ENCODE results near the gene AVP.

The AVP gene

DNA sequence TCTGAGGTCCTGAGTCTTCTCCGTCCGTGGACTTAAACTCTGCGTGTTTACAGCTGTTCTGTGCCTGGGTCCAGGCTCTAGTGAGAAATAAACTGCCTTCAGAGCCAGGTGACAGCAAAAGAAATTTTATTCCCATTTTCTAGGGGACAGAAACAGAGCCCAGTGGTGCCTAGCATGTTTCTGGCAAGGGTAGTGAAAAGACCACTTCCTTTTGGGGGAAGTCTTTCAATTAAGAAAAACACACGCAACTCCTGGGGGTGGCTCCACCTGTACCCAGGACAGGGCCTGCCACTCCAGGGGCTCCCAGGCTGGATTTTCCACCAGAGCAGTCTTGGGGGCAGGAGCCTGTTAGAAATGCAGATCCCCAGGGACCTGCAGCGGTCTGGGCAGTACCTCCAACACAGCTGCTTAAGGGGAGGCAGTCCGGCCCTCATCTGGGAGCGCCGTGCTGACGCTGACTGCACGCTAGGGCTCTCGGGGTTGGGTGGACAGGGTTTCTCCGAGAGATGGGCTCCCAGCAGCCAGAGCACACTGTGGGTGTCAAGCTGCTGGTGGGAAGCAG, 23.0 kb upstream of the AVP start:
- TF ChIP-seq, protein P1, sequence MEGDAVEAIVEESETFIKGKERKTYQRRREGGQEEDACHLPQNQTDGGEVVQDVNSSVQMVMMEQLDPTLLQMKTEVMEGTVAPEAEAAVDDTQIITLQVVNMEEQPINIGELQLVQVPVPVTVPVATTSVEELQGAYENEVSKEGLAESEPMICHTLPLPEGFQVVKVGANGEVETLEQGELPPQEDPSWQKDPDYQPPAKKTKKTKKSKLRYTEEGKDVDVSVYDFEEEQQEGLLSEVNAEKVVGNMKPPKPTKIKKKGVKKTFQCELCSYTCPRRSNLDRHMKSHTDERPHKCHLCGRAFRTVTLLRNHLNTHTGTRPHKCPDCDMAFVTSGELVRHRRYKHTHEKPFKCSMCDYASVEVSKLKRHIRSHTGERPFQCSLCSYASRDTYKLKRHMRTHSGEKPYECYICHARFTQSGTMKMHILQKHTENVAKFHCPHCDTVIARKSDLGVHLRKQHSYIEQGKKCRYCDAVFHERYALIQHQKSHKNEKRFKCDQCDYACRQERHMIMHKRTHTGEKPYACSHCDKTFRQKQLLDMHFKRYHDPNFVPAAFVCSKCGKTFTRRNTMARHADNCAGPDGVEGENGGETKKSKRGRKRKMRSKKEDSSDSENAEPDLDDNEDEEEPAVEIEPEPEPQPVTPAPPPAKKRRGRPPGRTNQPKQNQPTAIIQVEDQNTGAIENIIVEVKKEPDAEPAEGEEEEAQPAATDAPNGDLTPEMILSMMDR (conservative IDR thresholded peaks at IDR 0.05; ENCODE audit: low read depth, low read length), result no peak
- DNase-seq (ENCODE audit: low read depth), result no peak
- no peak overlapping the region for H3K4me3 ChIP-seq (ENCODE audit: low read length)

DNA sequence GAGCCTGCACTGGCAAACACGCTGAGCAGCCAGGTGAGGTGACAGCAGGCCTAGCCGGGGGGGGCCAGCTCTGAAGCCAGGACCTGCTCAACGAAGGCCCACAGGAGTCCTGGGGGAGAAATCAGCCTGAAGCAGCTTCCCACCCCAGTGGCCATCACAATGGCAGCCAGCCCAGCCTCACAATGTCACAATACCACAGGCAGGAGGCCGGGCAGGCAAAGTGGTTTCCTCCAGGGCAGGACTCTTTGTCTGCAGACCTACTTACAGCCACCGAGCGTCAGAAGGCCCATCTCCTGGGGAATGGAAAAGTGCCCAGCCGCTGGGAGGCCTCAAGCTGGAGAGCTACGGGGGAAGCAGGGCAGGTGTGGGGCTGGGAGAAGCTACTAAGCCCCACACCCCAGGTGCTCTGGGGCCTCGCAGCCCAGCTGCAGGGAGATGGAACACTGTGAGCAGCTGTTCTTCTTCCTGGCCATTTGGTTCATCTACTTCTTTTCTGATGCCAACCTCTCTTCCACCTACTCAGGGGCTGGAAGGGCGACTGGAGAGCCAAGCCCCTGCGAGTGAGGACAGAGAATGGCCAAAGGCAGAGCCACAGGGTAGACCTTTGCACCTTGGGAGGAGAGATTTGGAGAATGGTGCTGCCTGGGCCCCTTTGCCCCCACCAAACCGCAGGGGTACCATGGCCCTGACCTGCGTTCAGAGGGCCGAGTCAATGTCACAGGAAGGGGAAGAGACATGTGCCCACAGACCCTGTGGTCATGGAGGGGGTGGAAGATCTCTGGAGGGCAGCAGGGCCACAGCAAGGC, 22.3 kb upstream of the AVP start:
- DNase-seq (ENCODE audit: low read depth), result no peak

DNA sequence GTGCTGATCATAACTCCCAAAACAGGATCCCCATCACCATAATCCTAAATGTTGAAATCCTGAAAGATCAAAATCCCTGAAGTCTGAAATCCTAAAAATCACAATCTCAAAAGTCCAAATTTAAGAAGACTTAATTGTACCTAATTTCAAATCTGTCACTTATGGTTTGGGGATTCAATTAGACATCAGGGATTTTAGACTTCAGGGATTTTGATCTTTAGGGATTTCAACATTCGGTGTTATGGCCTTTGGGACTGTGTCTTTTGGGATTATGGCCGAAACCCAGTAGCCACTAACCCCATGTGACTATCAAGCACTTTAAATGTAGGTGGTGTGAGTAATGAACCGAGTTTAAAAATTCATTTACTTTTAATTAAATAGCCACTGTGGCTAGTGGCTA, 21.7 kb upstream of the AVP start:
- no peak overlapping the region for H3K4me3 ChIP-seq (ENCODE audit: low read length)
- no peak for DNase-seq (ENCODE audit: low read depth)
- TF ChIP-seq, protein P1 (conservative IDR thresholded peaks at IDR 0.05; ENCODE audit: low read depth, low read length), result no peak

More for the DNA sequence above, 22.3 kb upstream of the AVP start:
- TF ChIP-seq, protein P1 (conservative IDR thresholded peaks at IDR 0.05; ENCODE audit: low read depth, low read length), result no peak
- no peak overlapping the region for H3K4me3 ChIP-seq (ENCODE audit: low read length)

DNA sequence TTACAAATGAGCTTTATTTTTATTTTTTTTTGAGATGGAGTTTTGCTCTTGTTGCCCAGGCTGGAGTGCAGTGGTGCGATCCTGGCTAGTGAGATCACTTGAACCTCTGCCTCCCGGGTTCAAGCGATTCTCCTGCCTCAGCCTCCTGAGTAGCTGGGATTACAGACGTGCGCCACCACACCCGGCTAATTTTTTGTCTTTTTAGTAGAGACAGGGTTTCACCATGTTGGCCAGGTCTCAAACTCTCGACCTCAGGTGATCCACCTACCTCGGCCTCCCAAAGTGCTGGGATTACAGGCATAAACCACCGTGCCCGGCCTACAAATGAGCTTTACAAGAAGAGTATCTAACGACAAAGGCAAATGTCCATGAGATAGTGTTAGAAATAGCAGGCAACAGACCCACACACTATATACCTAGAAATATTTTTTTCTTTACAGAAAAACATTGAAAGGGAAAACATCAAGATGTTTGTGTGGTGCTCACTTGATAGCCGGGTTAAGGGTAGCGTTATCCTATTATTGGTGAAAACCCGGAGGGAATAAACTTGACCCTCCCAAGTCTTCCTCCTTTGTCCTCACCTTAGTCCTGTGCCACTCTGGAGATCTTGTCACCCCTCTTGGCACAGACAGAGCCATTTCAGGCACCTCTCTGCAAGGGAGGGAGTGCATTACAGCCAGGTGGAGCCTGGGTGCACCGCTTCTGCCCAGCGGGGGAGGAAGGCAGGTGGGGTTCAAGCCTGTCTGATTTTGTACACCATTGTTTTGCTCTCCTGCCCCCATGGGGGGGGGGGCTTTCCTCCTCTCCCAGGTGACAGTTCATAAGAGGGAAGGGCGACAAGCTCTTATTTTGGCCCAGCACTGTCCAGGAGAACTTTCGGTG, 21.0 kb upstream of the AVP start:
- no peak for DNase-seq (ENCODE audit: low read depth)
- TF ChIP-seq, protein P1 (conservative IDR thresholded peaks at IDR 0.05; ENCODE audit: low read depth, low read length), result no peak
- no peak overlapping the region for H3K4me3 ChIP-seq (ENCODE audit: low read length)

DNA sequence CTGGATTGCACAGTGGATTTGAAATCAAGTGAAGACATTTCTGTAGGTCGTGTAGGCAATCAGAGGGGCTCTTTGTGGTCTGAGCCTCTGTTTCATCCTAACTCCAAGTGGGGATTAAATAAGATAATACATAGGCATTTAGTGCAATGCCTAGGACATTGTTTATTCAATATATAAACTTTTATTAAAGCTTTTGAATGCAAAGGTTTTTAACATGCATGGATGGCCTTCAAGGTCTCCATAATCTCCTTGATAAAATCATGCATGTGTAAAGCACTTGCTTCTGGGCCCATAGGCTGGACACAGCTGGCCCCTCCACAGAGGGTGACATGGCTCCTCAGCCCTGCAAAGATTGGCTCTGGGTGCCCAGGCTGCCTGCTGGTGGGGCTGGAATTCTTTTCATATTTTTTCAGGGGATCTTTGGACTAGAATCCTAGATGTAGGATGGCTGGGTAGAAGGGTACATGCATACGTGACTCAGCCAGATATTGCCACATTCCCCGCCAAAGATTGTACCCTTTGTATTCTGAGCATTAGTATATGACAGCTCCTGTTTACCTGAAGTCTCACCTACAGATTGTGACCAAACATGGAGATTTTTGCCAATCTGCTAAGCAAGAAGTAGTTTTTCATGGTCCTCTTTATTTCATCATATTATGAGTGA, 19.0 kb upstream of the AVP start:
- TF ChIP-seq, protein P1 (conservative IDR thresholded peaks at IDR 0.05; ENCODE audit: low read depth, low read length), result no peak
- DNase-seq (ENCODE audit: low read depth), result no peak
- no peak overlapping the region for H3K4me3 ChIP-seq (ENCODE audit: low read length)

DNA sequence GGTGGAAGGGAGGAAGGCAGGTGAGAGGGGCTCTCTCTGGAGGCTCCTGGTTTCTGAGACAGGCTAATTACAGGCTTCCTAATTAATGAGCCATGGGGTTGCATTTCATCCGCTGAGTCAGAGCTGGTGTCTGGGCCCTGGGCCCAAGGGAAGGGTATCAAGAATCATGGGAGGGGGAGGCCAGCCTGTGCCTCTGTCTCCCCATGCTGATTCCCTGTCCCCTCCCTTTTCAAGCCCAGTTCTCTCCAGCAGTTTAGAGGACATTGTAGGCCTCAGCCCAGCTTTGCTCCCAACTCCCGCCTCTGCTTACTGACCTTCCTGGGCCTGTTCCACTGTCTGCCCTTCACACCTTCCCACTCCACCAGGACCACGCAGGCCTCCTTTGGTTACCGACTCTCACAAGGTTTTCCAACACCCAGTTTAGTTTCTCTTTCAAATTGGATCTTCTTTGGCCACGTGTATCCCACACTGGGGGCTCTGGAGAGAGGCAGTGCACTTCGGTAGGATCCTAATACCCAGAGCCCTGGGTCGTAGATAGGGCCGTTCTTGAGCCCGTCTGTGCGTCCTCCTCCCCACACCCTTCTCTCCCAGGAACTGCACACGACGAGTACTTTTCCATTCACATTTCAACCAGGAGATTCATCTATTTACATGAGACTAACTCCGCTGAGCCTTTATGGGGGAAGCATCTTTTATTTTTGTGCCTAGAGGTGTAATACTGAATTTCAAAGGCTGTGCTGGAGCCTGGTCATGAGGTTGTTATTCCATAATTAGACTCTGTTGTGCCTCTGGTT, 18.2 kb upstream of the AVP start:
- H3K4me3 ChIP-seq (ENCODE audit: low read length), result no peak overlapping the region
- TF ChIP-seq, protein P1 (conservative IDR thresholded peaks at IDR 0.05; ENCODE audit: low read depth, low read length), result no peak
- no peak for DNase-seq (ENCODE audit: low read depth)

All from retinal pigment epithelial cell (primary cell).